ENCODE data around the gene CACNA1G. TPM values are rescaled to one million over a fixed set of nuclear protein-coding genes. Genes with fewer than 3 reads are reported as not detected.

The CACNA1G gene
- total RNA-seq, 3 donors from 2014 or later, result 0.07 to 0.32 (median 0.12) TPM

- no peak for TF ChIP-seq CTCF (IDR thresholded peaks at IDR 0.05)
- H3K4me1 ChIP-seq (ENCODE audit: low read depth), result peaks cover 3% of the 10 kb centered on the region
- no peaks in the 10 kb centered on the region for H3K36me3 ChIP-seq (ENCODE audit: low read depth)
- H3K4me3 ChIP-seq, result no peak overlapping the region
- intact Hi-C loops (cut with DNase I, micrococcal nuclease), result no loop called here
- DNase-seq (no peak), ATAC-seq (peak; percentile 65)
- no peaks in the 10 kb centered on the region for H3K9me3 ChIP-seq
These were observed 43.5 kb upstream of the CACNA1G start for GRCh38 chr17:50517011-50517410.

- H3K36me3 ChIP-seq (ENCODE audit: low read depth), result no peaks in the 10 kb centered on the region
- no peak for TF ChIP-seq CTCF (IDR thresholded peaks at IDR 0.05)
- no peak overlapping the region for H3K4me3 ChIP-seq
- peak; percentile 57 for ATAC-seq
- no peak for DNase-seq
- H3K9me3 ChIP-seq, result no peaks in the 10 kb centered on the region
- intact Hi-C loops (cut with DNase I, micrococcal nuclease), result no loop called here
- H3K4me1 ChIP-seq (ENCODE audit: low read depth), result peaks cover 3% of the 10 kb centered on the region
These were observed 42.8 kb upstream of the CACNA1G start for GRCh38 chr17:50517504-50518383.

GRCh38 chr17:50518384-50519023 lies 42.0 kb upstream of the CACNA1G start:
- DNase-seq, result no peak

GRCh38 chr17:50519141-50519834 lies 41.2 kb upstream of the CACNA1G start:
- Histone ChIP-seq H3K36me3 (ENCODE audit: low read depth) (no peaks in the 10 kb centered on the region), H3K9me3 (no peaks in the 10 kb centered on the region), H3K4me3 (no peak overlapping the region), H3K4me1 (ENCODE audit: low read depth) (peaks cover 3% of the 10 kb centered on the region)
- intact Hi-C loops (cut with DNase I, micrococcal nuclease), result no loop called here
- no peak for ATAC-seq
- TF ChIP-seq CTCF (IDR thresholded peaks at IDR 0.05), result no peak
- DNase-seq, result no peak

More at GRCh38 chr17:50518384-50519023, 42.0 kb upstream of the CACNA1G start:
- ATAC-seq, result peak; percentile 48
- no peaks in the 10 kb centered on the region for H3K9me3 ChIP-seq
- no peak for TF ChIP-seq CTCF (IDR thresholded peaks at IDR 0.05)
- H3K4me3 ChIP-seq, result no peak overlapping the region
- intact Hi-C loops (cut with DNase I, micrococcal nuclease), result no loop called here
- peaks cover 3% of the 10 kb centered on the region for H3K4me1 ChIP-seq (ENCODE audit: low read depth)
- H3K36me3 ChIP-seq (ENCODE audit: low read depth), result no peaks in the 10 kb centered on the region

GRCh38 chr17:50520483-50520882 lies 40.0 kb upstream of the CACNA1G start:
- ATAC-seq (no peak), DNase-seq (no peak)
- Histone ChIP-seq H3K4me1 (ENCODE audit: low read depth) (peaks cover 3% of the 10 kb centered on the region), H3K4me3 (no peak overlapping the region), H3K9me3 (no peaks in the 10 kb centered on the region), H3K36me3 (ENCODE audit: low read depth) (no peaks in the 10 kb centered on the region)
- intact Hi-C loops (cut with DNase I, micrococcal nuclease), result no loop called here
- TF ChIP-seq CTCF (IDR thresholded peaks at IDR 0.05), result no peak
